PC-3 (cell line): ENCODE results near the gene SPACDR. TPM values are rescaled to one million over a fixed set of nuclear protein-coding genes. Genes with fewer than 3 reads are reported as not detected.
A peak's percentile ranks its signal among the peaks of the same experiment; 100 is the strongest.

ENCODE experiments used
- ATAC-seq: fragments of 200-7000 bp; cut with Tn5 transposase; 2 replicates; pipeline ENCODE4 v1.9.1; 2020; ENCODE audit warnings: mild to moderate bottlenecking, moderate library complexity
- BruUV-seq: library from RNA; stranded (reverse); fragments of 400-500 nt; replicated peaks from 2 replicates; lab custom pipeline; 2021; lab: Mats Ljungman, UMichigan
- CTCF ChIA-PET: fragments of 300-600 bp; sonication (Branson Sonifier 250); formaldehyde crosslinking; loops from one replicate; lab custom pipeline; 2022; ENCODE audit warnings: antibody characterized with exemption; lab: Charles Lee
- POLR2A ChIA-PET: fragments of 300-600 bp; sonication (Branson Sonifier 250); formaldehyde crosslinking; loops from one replicate; lab custom pipeline; 2022; ENCODE audit warnings: antibody characterized with exemption; ENCODE audit not compliant: unreplicated experiment; lab: Charles Lee
- DNase-seq: peaks from one replicate; pipeline ENCODE4 v3.0.0-alpha.2; 2015
- H2AFZ ChIP-seq: fragments of 300-600 bp; sonication (generic); 2 replicates; pipeline ENCODE4 v1.6.0; 2016; ENCODE audit warnings: antibody characterized with exemption, low read length
- H3F3A ChIP-seq: fragments of 300-600 bp; sonication (generic); one replicate; pipeline ENCODE4 v1.6.0; 2017; ENCODE audit warnings: antibody characterized with exemption, low read length, control low read depth, mild to moderate bottlenecking; ENCODE audit not compliant: unreplicated experiment
- H3K27ac ChIP-seq: fragments of 300-600 bp; sonication (generic); 2 replicates; pipeline ENCODE4 v1.5.1; 2016; ENCODE audit warnings: mild to moderate bottlenecking, low read length
- H3K27me3 ChIP-seq: fragments of 300-600 bp; sonication (generic); 2 replicates; pipeline ENCODE4 v1.6.1; 2016; ENCODE audit warnings: low read length, mixed read lengths
- H3K36me3 ChIP-seq: fragments of 300-600 bp; sonication (generic); 2 replicates; pipeline ENCODE4 v1.6.1; 2016; ENCODE audit warnings: low read depth, mixed run types, low read length, mixed read lengths
- H3K4me1 ChIP-seq: fragments of 300-600 bp; sonication (generic); 2 replicates; pipeline ENCODE4 v1.5.1; 2016; ENCODE audit warnings: low read length; ENCODE audit not compliant: insufficient read depth
- H3K4me2 ChIP-seq: fragments of 300-600 bp; sonication (generic); 2 replicates; pipeline ENCODE4 v1.6.0; 2016; ENCODE audit warnings: low read length
- H3K4me3 ChIP-seq: fragments of 300-600 bp; sonication (generic); 2 replicates; pipeline ENCODE4 v1.5.1; 2016; ENCODE audit warnings: mild to moderate bottlenecking, low read length, mixed read lengths
- H3K79me2 ChIP-seq: fragments of 300-600 bp; sonication (generic); 2 replicates; pipeline ENCODE4 v1.6.1; 2017; ENCODE audit warnings: low read length, mixed read lengths
- H3K9ac ChIP-seq: fragments of 300-600 bp; sonication (generic); 2 replicates; pipeline ENCODE4 v1.6.0; 2016; ENCODE audit warnings: mild to moderate bottlenecking, low read length
- H3K9me2 ChIP-seq: fragments of 300-600 bp; sonication (generic); replicated peaks from 2 replicates; pipeline ENCODE4 v1.6.1; 2016; ENCODE audit warnings: mixed run types, low read length, mixed read lengths
- H3K9me3 ChIP-seq: fragments of 300-600 bp; sonication (generic); 2 replicates; pipeline ENCODE4 v1.6.1; 2016; ENCODE audit warnings: low read length, mixed read lengths
- H4K20me1 ChIP-seq: fragments of 300-600 bp; sonication (generic); 2 replicates; pipeline ENCODE4 v1.6.1; 2016; ENCODE audit warnings: low read length, mixed read lengths
- EZH2 ChIP-seq: fragments of 300-600 bp; sonication (generic); IDR thresholded peaks from one replicate; pipeline ENCODE4 v1.6.1; 2017; ENCODE audit warnings: antibody characterized with exemption, mild to moderate bottlenecking, low read length; ENCODE audit not compliant: unreplicated experiment
- EZH2phosphoT487 ChIP-seq: fragments of 300-600 bp; sonication (generic); IDR thresholded peaks from 2 replicates; pipeline ENCODE4 v1.6.1; 2018; ENCODE audit warnings: mild to moderate bottlenecking, antibody characterized with exemption, low read length, borderline replicate concordance
- intact Hi-C: fragments of 100-400 bp; cut with micrococcal nuclease; formaldehyde crosslinking; loops from 2 replicates; pipeline ENCODE4 v1.9.0; 2023
- total RNA-seq: library from RNA; depleted of rRNA; stranded (reverse); fragments of >200 nt; gene quantifications from 2 replicates; pipeline ENCODE4 v1.2.3, GENCODE V29; 2014
- TF ChIP-seq, protein P1 (sequence below): fragments of 300-600 bp; sonication (generic); conservative IDR thresholded peaks from 2 replicates; pipeline ENCODE4 v1.5.1; 2017; ENCODE audit warnings: antibody characterized with exemption, low read depth, mild to moderate bottlenecking, low read length

The SPACDR gene
- total RNA-seq, 1 experiment from 2014 or later, result 0.11 TPM

DNA sequence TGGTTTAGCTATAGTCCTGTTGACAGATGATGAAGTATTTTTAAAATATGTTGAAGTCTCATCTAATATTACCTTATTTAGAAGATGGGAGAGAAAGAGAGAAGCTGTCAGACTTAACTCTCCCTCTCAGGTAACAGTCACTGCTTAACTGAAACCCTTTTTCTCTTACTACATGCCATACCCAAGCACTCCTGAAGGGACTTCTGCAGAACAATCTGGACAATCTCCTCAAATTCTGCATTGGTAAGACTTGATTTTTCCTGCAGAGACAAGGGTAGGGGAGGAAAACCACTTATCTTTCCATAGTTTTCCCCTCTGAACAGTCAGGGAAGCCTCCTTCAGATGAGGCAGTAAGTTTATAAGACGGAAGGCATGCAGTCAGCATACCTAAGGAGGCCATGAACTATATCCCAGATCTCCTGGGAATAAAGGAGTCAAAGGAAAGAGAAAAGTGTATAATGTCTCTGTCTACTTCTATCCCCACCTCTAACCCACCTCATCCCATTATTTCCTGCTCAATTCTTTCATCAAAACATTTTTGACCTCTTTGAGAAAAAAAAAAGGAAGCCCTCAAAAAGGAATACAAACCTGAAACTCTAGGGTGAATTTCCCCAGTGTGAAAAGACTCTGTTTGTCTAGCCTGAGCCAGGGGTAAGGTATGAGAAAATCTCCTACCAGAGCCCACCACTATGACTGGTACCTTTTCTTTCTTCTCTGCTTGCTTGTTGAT is 45.0 kb downstream of the SPACDR start:
- no peak for DNase-seq
- Histone ChIP-seq H3K4me1 (no peaks in the 10 kb centered on the region), H3K4me3 (no peak overlapping the region), H3K9me3 (no peaks in the 10 kb centered on the region), H3K4me2 (no peak overlapping the region), H3K79me2 (no peaks in the 10 kb centered on the region), H3K27me3 (no peaks in the 10 kb centered on the region), H3K9me2 (no peaks in the 10 kb centered on the region), H3K36me3 (no peaks in the 10 kb centered on the region), H2AFZ (no peak overlapping the region), H3K27ac (no peak overlapping the region), H3F3A (no peaks in the 10 kb centered on the region), H4K20me1 (no peaks in the 10 kb centered on the region), H3K9ac (no peak overlapping the region)
- no TSS peak for BruUV-seq
- TF ChIP-seq EZH2phosphoT487, result no peak
- TF ChIP-seq, protein P1, sequence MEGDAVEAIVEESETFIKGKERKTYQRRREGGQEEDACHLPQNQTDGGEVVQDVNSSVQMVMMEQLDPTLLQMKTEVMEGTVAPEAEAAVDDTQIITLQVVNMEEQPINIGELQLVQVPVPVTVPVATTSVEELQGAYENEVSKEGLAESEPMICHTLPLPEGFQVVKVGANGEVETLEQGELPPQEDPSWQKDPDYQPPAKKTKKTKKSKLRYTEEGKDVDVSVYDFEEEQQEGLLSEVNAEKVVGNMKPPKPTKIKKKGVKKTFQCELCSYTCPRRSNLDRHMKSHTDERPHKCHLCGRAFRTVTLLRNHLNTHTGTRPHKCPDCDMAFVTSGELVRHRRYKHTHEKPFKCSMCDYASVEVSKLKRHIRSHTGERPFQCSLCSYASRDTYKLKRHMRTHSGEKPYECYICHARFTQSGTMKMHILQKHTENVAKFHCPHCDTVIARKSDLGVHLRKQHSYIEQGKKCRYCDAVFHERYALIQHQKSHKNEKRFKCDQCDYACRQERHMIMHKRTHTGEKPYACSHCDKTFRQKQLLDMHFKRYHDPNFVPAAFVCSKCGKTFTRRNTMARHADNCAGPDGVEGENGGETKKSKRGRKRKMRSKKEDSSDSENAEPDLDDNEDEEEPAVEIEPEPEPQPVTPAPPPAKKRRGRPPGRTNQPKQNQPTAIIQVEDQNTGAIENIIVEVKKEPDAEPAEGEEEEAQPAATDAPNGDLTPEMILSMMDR, result no peak
- TF ChIP-seq EZH2, result no peak
- POLR2A ChIA-PET, result no interaction called here
- CTCF ChIA-PET, result interaction anchor here (0.7 kb wide), 1 partner anchor 9 kb away, joined by 3 read pairs; no protein-coding TSS in a partner anchor
- 0 out of 2 replicates have a peak, but pooled peaks have one; percentile 20 for ATAC-seq
- intact Hi-C loops, result no loop called here

DNA sequence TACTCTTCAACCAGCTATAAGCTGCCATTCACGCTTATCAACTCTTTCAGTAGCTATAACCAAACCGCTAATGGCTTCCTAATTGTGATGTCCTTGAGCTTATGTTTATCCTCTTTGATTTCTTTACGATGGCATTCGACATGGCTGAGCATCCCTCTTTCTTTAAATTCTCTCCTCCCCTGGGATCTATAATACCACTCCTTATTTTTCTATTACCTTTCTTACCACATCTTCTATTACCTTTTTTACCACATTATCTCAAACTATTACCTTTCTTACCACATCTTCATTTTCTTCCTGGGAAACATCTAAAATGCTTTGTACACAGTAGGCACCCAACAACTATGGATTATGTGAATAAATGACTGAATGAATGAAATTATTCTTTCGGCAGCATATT is 48.6 kb downstream of the SPACDR start:
- no peak overlapping the region for H3K4me2 ChIP-seq
- no peaks in the 10 kb centered on the region for H4K20me1 ChIP-seq
- BruUV-seq, result no TSS peak
- DNase-seq (no peak), ATAC-seq (no peak)
- TF ChIP-seq EZH2phosphoT487 (no peak), EZH2 (no peak)
- TF ChIP-seq, protein P1, result no peak
- intact Hi-C loops, result no loop called here
- H3K79me2 ChIP-seq, result no peaks in the 10 kb centered on the region
- H2AFZ ChIP-seq, result no peak overlapping the region
- no peaks in the 10 kb centered on the region for H3K4me1 ChIP-seq
- H3K9me2 ChIP-seq, result no peaks in the 10 kb centered on the region
- H3K9me3 ChIP-seq, result no peaks in the 10 kb centered on the region
- H3K9ac ChIP-seq, result no peak overlapping the region
- no peaks in the 10 kb centered on the region for H3F3A ChIP-seq
- ChIA-PET POLR2A (no interaction called here), CTCF (no interaction called here)
- H3K4me3 ChIP-seq, result no peak overlapping the region
- H3K27ac ChIP-seq, result no peak overlapping the region
- H3K36me3 ChIP-seq, result no peaks in the 10 kb centered on the region
- no peaks in the 10 kb centered on the region for H3K27me3 ChIP-seq

DNA sequence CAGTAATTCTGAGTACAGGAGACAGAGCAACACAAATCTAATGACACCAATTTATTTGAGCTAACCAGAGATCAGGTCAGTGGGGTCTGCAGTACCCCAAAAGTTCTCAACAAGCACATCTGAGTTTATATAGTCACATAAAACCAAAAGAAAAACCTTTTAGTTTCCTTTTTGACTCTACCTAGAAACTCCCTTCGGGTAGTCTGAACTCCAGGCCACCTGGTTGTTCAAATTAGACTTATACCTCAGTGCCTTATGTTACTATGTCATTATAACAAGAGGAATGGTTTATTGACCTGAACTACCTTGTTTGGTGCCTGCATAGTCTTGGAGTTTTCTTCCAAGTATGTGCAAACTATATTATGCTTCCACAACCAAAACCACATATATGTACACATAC is 50.2 kb downstream of the SPACDR start:
- no peaks in the 10 kb centered on the region for H3K36me3 ChIP-seq
- no peaks in the 10 kb centered on the region for H3K27me3 ChIP-seq
- no peak overlapping the region for H3K4me2 ChIP-seq
- TF ChIP-seq EZH2phosphoT487 (no peak), EZH2 (no peak)
- TF ChIP-seq, protein P1, result no peak
- ChIA-PET CTCF (no interaction called here), POLR2A (no interaction called here)
- H3K79me2 ChIP-seq, result no peaks in the 10 kb centered on the region
- no TSS peak for BruUV-seq
- H3K9me2 ChIP-seq, result no peaks in the 10 kb centered on the region
- H3F3A ChIP-seq, result no peaks in the 10 kb centered on the region
- ATAC-seq, result no peak
- H4K20me1 ChIP-seq, result no peaks in the 10 kb centered on the region
- no peaks in the 10 kb centered on the region for H3K4me1 ChIP-seq
- no peak overlapping the region for H3K9ac ChIP-seq
- H2AFZ ChIP-seq, result no peak overlapping the region
- no peaks in the 10 kb centered on the region for H3K9me3 ChIP-seq
- intact Hi-C loops, result no loop called here
- no peak overlapping the region for H3K27ac ChIP-seq
- DNase-seq, result no peak
- H3K4me3 ChIP-seq, result no peak overlapping the region
